Endothelial cell of umbilical vein (primary cell): ENCODE measurements around the gene ARSJ. TPM values are rescaled to one million over a fixed set of nuclear protein-coding genes. Genes with fewer than 3 reads are reported as not detected.

Experiments used
- BruUV-seq: library from RNA; stranded (reverse); fragments of 400-500 nt; replicated peaks from 2 replicates; lab custom pipeline; 2021; lab: Mats Ljungman, UMichigan
- CTCF ChIA-PET: fragments of 300-600, 350-600 bp; sonication (Branson Sonifier 250); formaldehyde crosslinking; loops from one replicate; lab custom pipeline; 2021; ENCODE audit warnings: antibody characterized with exemption, inconsistent platforms; lab: Charles Lee
- POLR2A ChIA-PET: fragments of 300-600, 350-600 bp; sonication (Branson Sonifier 250); formaldehyde crosslinking; loops from one replicate; lab custom pipeline; 2021; ENCODE audit warnings: antibody characterized with exemption, inconsistent platforms; lab: Charles Lee
- DNase-seq: peaks from one replicate; pipeline ENCODE4 v3.0.0-alpha.2; 2011; ENCODE audit warnings: low read depth, low spot score
- FAIRE-seq: peaks from 2 replicates; lab custom pipeline; 2011; peaks lifted over from hg19 to GRCh38; lab: Jason Lieb, UNC
- H2AFZ ChIP-seq: 2 replicates; pipeline ENCODE4 v1.6.0; 2012; ENCODE audit warnings: low read depth, low read length, control low read depth, inconsistent platforms
- H3K27ac ChIP-seq: 2 replicates; pipeline ENCODE4 v1.5.1; 2011; ENCODE audit warnings: low read depth, mild to moderate bottlenecking, control low read depth, low read length, moderate library complexity; ENCODE audit not compliant: insufficient read depth
- H3K27me3 ChIP-seq, 2 experiments: 2 replicates each; pipeline versions ENCODE4 v1.6.0 to v1.6.1; 2011; ENCODE audit warnings: low read length in 2 of 2, mixed read lengths in 1 of 2; ENCODE audit not compliant: control insufficient read depth in 2 of 2, insufficient read depth in 2 of 2
- H3K36me3 ChIP-seq, 2 experiments: 2 replicates in 1 of 2; 3 replicates in 1 of 2; pipeline ENCODE4 v1.5.1; 2011; ENCODE audit warnings: low read length in 2 of 2, mild to moderate bottlenecking in 1 of 2, moderate library complexity in 1 of 2; ENCODE audit not compliant: control insufficient read depth in 2 of 2, insufficient read depth in 2 of 2; ENCODE audit errors: extremely low read depth in 1 of 2
- H3K4me1 ChIP-seq: 3 replicates; pipeline ENCODE4 v1.5.1; 2011; ENCODE audit warnings: mild to moderate bottlenecking, low read length; ENCODE audit not compliant: control insufficient read depth, insufficient read depth; ENCODE audit errors: extremely low read depth
- H3K4me2 ChIP-seq: 2 replicates; pipeline ENCODE4 v1.6.1; 2011; ENCODE audit warnings: low read length, control low read depth, mixed read lengths; ENCODE audit not compliant: insufficient read depth
- H3K4me3 ChIP-seq, 3 experiments: fragments of 200-600 bp in 1 of 3; sonication (generic), shearing (Covaris generic) in 1 of 3; replicated peaks in 1 of 3; 2 replicates each; pipeline ENCODE4 v1.5.1; 2011 to 2016; ENCODE audit warnings: control low read depth in 3 of 3, low read length in 3 of 3, mild to moderate bottlenecking in 2 of 3, inconsistent platforms in 1 of 3, low read depth in 1 of 3, moderate library complexity in 1 of 3; ENCODE audit not compliant: insufficient read depth in 1 of 3
- H3K79me2 ChIP-seq: 2 replicates; pipeline ENCODE4 v1.6.0; 2012; ENCODE audit warnings: low read length, inconsistent platforms; ENCODE audit not compliant: control insufficient read depth, insufficient read depth
- H3K9ac ChIP-seq: replicated peaks from 2 replicates; pipeline ENCODE3; 2011; ENCODE audit warnings: low read length, control low read depth; ENCODE audit not compliant: insufficient read depth; ENCODE audit errors: extremely low read depth
- H3K9me1 ChIP-seq: replicated peaks from 3 replicates; pipeline ENCODE4 v1.6.0; 2011; ENCODE audit warnings: mild to moderate bottlenecking, low read length; ENCODE audit not compliant: control insufficient read depth, insufficient read depth; ENCODE audit errors: extremely low read depth
- H3K9me3 ChIP-seq: replicated peaks from 2 replicates; pipeline ENCODE4 v1.5.1; 2012; ENCODE audit warnings: low read length, inconsistent platforms; ENCODE audit not compliant: control insufficient read depth, insufficient read depth
- H4K20me1 ChIP-seq: replicated peaks from 2 replicates; pipeline ENCODE3; 2011; ENCODE audit warnings: mild to moderate bottlenecking, low read length; ENCODE audit not compliant: control insufficient read depth, insufficient read depth; ENCODE audit errors: extremely low read depth
- CTCF ChIP-seq, 2 donors: IDR thresholded peaks; 1 replicate in 1 of 2; 2 replicates in 1 of 2; pipeline ENCODE4 v1.5.1; 2011; ENCODE audit warnings: low read length in 2 of 2, mild to moderate bottlenecking in 2 of 2, moderate library complexity in 2 of 2, control low read depth in 1 of 2, inconsistent platforms in 1 of 2, low read depth in 1 of 2; ENCODE audit not compliant: insufficient read depth in 1 of 2; ENCODE audit errors: extremely low read depth in 1 of 2
- EZH2 ChIP-seq: IDR thresholded peaks from 2 replicates; pipeline ENCODE4 v1.6.1; 2012; ENCODE audit warnings: borderline replicate concordance, low read depth, mild to moderate bottlenecking, moderate library complexity, low read length, inconsistent platforms; ENCODE audit not compliant: severe bottlenecking
- FOS ChIP-seq: IDR thresholded peaks from 2 replicates; pipeline ENCODE4 v1.6.1; 2011; ENCODE audit warnings: mild to moderate bottlenecking, low read length, moderate library complexity, borderline replicate concordance; ENCODE audit not compliant: insufficient read depth
- GATA2 ChIP-seq: IDR thresholded peaks from 2 replicates; pipeline ENCODE4 v1.7.0; 2011; ENCODE audit warnings: low read depth, mild to moderate bottlenecking, moderate library complexity, mixed read lengths, low read length; ENCODE audit not compliant: insufficient read length, insufficient read depth
- JUN ChIP-seq: IDR thresholded peaks from 2 replicates; pipeline ENCODE4 v1.6.1; 2011; ENCODE audit warnings: borderline replicate concordance, low read depth; ENCODE audit not compliant: insufficient read length, insufficient read depth
- MAX ChIP-seq: IDR thresholded peaks from 2 replicates; pipeline ENCODE4 v1.6.1; 2011; ENCODE audit not compliant: insufficient read depth, insufficient read length
- MYC ChIP-seq: IDR thresholded peaks from one replicate; pipeline ENCODE4 v1.6.1; 2011; ENCODE audit warnings: mild to moderate bottlenecking, low read depth, low read length
- POLR2A ChIP-seq: IDR thresholded peaks from 2 replicates; pipeline ENCODE4 v1.6.1; 2012; ENCODE audit warnings: low read depth, mild to moderate bottlenecking, control low read depth, low read length
- POLR2AphosphoS5 ChIP-seq: IDR thresholded peaks from 2 replicates; pipeline ENCODE4 v1.6.1; 2012; ENCODE audit warnings: low read depth, mild to moderate bottlenecking, control low read depth, low read length, moderate library complexity; ENCODE audit not compliant: insufficient read depth
- dilution Hi-C: fragments of 300-500 bp; cut with MboI; formaldehyde crosslinking; loops from one replicate; pipeline ENCODE4 v1.15.0; 2019; ENCODE audit warnings: low sequenced_read_pairs; ENCODE audit not compliant: extremely low pct_ligation_motif_present
- intact Hi-C: fragments of 100-400 bp; cut with micrococcal nuclease; formaldehyde crosslinking; loops from one replicate; pipeline ENCODE4 v1.10.0; 2022
- polyA plus RNA-seq, 4 experiments: library from polyadenylated mRNA; depleted of rRNA in 3 of 4; stranded (reverse) in 3 of 4; unstranded in 1 of 4; fragments of >200 nt; gene quantifications; 2 replicates each; pipeline versions ENCODE4 v1.2.1 to v1.2.3, GENCODE V29; 2011 to 2012; ENCODE audit warnings: missing spikeins in 1 of 4
- total RNA-seq: library from RNA; stranded (reverse); gene quantifications from 2 replicates; pipeline ENCODE4 v1.2.3, GENCODE V29; 2021

Gene ARSJ
- total and polyA plus RNA-seq, 2 donors (not counting 3 experiments of a cell fraction or from before 2014, with no cell fraction given) = 21.9 to 50.0 TPM

- H3K4me2 ChIP-seq = no peak overlapping the region
Observed at GRCh38 chr4:114021451-114021850, 42.0 kb upstream of the ARSJ start.

More at GRCh38 chr4:114021451-114021850, 42.0 kb upstream of the ARSJ start:
- no TSS peak for BruUV-seq
- intact Hi-C loops (no loop called here), dilution Hi-C loops (no loop called here)
- Histone ChIP-seq H3K4me1 (peaks cover 19% of the 10 kb centered on the region), H3K9me3 (no peaks in the 10 kb centered on the region), H3K79me2 (no peaks in the 10 kb centered on the region), H3K27me3 (no peaks in the 10 kb centered on the region), H3K9ac (no peak overlapping the region), H3K9me1 (no peaks in the 10 kb centered on the region), H3K4me3 (no peak overlapping the region), H3K27ac (no peak overlapping the region), H2AFZ (no peak overlapping the region), H3K36me3 (no peaks in the 10 kb centered on the region), H4K20me1 (no peaks in the 10 kb centered on the region)
- DNase-seq (no peak), FAIRE-seq (no peak)
- no peak for TF ChIP-seq MYC
- no peak for TF ChIP-seq FOS
- TF ChIP-seq CTCF (IDR thresholded peaks at IDR 0.05; ENCODE audit: extremely low read depth in 1 of 2, insufficient read depth in 1 of 2, low read depth in 1 of 2, low read length in 2 of 2) = no peak
- no peak for TF ChIP-seq POLR2AphosphoS5
- TF ChIP-seq POLR2A = no peak
- TF ChIP-seq GATA2 = no peak
- TF ChIP-seq JUN = no peak
- TF ChIP-seq EZH2 = no peak
- no peak for TF ChIP-seq MAX
- ChIA-PET CTCF (interaction anchor here (1.0 kb wide), 1 partner anchor 53 kb away, joined by 4 read pairs; no protein-coding TSS in a partner anchor), POLR2A (no interaction called here)
